ENCODE results near the gene GPR3.

- TF ChIP-seq ZNF384 (IDR thresholded peaks at IDR 0.05) (no peak), FOXM1 (IDR thresholded peaks at IDR 0.05; ENCODE audit: borderline replicate concordance) (no peak), HDGF (IDR thresholded peaks at IDR 0.05; ENCODE audit: borderline replicate concordance) (no peak), SP1 (IDR thresholded peaks at IDR 0.05) (no peak), TARDBP (IDR thresholded peaks at IDR 0.05) (no peak), BHLHE40 (IDR thresholded peaks at IDR 0.05; ENCODE audit: borderline replicate concordance) (no peak), FOXK2 (IDR thresholded peaks at IDR 0.05) (no peak), CTBP1 (IDR thresholded peaks at IDR 0.05; ENCODE audit: borderline replicate concordance) (no peak), NFRKB (IDR thresholded peaks at IDR 0.05) (no peak), SUZ12 (IDR thresholded peaks at IDR 0.05) (no peak), PKNOX1 (IDR thresholded peaks at IDR 0.05) (no peak), FOXA1 (IDR thresholded peaks at IDR 0.05) (no peak), ELF4 (IDR thresholded peaks at IDR 0.05) (no peak), ARNT (IDR thresholded peaks at IDR 0.05) (no peak)
These were observed 36.0 kb downstream of the GPR3 start for GRCh38 chr1:27428316-27429028.

All from HEK293T (cell line).